HepG2 (cell line): ENCODE measurements around the gene IP6K1. TPM values are rescaled to one million over a fixed set of nuclear protein-coding genes. Genes with fewer than 3 reads are reported as not detected.
A peak's percentile ranks its signal among the peaks of the same experiment; 100 is the strongest.

ENCODE experiments used
- ATF2 ChIP-seq: sonication (generic); formaldehyde crosslinking; IDR thresholded peaks from 2 replicates; pipeline ENCODE4 v1.4.0; 2020; ENCODE audit warnings: missing genetic modification reagents
- BCL3 ChIP-seq: sonication (generic); formaldehyde crosslinking; IDR thresholded peaks from 2 replicates; pipeline ENCODE4 v1.5.1; 2020; ENCODE audit warnings: mild to moderate bottlenecking, missing genetic modification reagents, moderate library complexity
- CBX1 ChIP-seq: IDR thresholded peaks from one replicate; pipeline ENCODE4 v1.6.1; 2016; ENCODE audit warnings: antibody characterized with exemption, low read depth
- HES4 ChIP-seq: sonication (generic); formaldehyde crosslinking; IDR thresholded peaks from 2 replicates; pipeline ENCODE4 v1.9.0; 2021; ENCODE audit warnings: mild to moderate bottlenecking, missing genetic modification reagents, borderline replicate concordance
- KDM2A ChIP-seq: sonication (generic); formaldehyde crosslinking; IDR thresholded peaks from 2 replicates; pipeline ENCODE4 v1.4.0; 2020; ENCODE audit warnings: low read depth, missing genetic modification reagents, borderline replicate concordance
- PITX1 ChIP-seq: sonication (generic); formaldehyde crosslinking; IDR thresholded peaks from 2 replicates; pipeline ENCODE4 v1.5.1; 2020; ENCODE audit warnings: mild to moderate bottlenecking, missing genetic modification reagents
- SP5 ChIP-seq: IDR thresholded peaks from 2 replicates; pipeline ENCODE4 v1.6.1; 2016; ENCODE audit warnings: low read depth, borderline replicate concordance
- SYNCRIP ChIP-seq: fragments of 200-400 bp; formaldehyde crosslinking; IDR thresholded peaks from 2 replicates; pipeline ENCODE4 v1.6.1; 2018; ENCODE audit warnings: mild to moderate bottlenecking, low read depth, low read length; ENCODE audit not compliant: insufficient read depth
- TBP ChIP-seq: sonication (generic); formaldehyde crosslinking; IDR thresholded peaks from 2 replicates; pipeline ENCODE4 v1.5.0; 2020; ENCODE audit warnings: missing genetic modification reagents
- UBTF ChIP-seq: sonication (generic); formaldehyde crosslinking; IDR thresholded peaks from 2 replicates; pipeline ENCODE4 v1.4.0; 2020; ENCODE audit warnings: mild to moderate bottlenecking, missing genetic modification reagents
- ZBTB38 ChIP-seq: sonication (generic); formaldehyde crosslinking; IDR thresholded peaks from 2 replicates; pipeline ENCODE4 v1.5.1; 2020; ENCODE audit warnings: mild to moderate bottlenecking, missing genetic modification reagents
- ZHX2 ChIP-seq, 2 experiments: sonication (generic) in 1 of 2; formaldehyde crosslinking in 1 of 2; IDR thresholded peaks; 2 replicates each; pipeline versions ENCODE4 v1.6.1 to v1.9.0; 2014 to 2022; ENCODE audit warnings: antibody characterized with exemption in 1 of 2, borderline replicate concordance in 1 of 2, inconsistent platforms in 1 of 2, low read depth in 1 of 2, missing genetic modification reagents in 1 of 2
- ZNF224 ChIP-seq: sonication (generic); formaldehyde crosslinking; IDR thresholded peaks from 2 replicates; pipeline ENCODE4 v1.5.0; 2020; ENCODE audit warnings: mild to moderate bottlenecking, missing genetic modification reagents
- ZNF280B ChIP-seq: sonication (generic); formaldehyde crosslinking; IDR thresholded peaks from 2 replicates; pipeline ENCODE4 v1.5.0; 2020; ENCODE audit warnings: missing genetic modification reagents, mild to moderate bottlenecking, borderline replicate concordance
- ZNF563 ChIP-seq: sonication (generic); formaldehyde crosslinking; IDR thresholded peaks from 2 replicates; pipeline ENCODE4 v1.8.0; 2022; ENCODE audit warnings: mild to moderate bottlenecking, moderate library complexity, missing genetic modification reagents
- polyA plus RNA-seq, 8 experiments: library from polyadenylated mRNA; depleted of rRNA in 3 of 8; stranded (reverse) in 7 of 8; unstranded in 1 of 8; fragments of >200 nt; fragmentation: Illumina TruSeq in 4 of 8; extraction: Trizol in 4 of 8; gene quantifications; 2 replicates each; pipeline versions ENCODE4 v1.2.1 to v1.2.3, GENCODE V29; 2011 to 2016; ENCODE audit warnings: low read depth in 4 of 8, missing spikeins in 1 of 8, mixed read lengths in 1 of 8; ENCODE audit not compliant: insufficient read depth in 1 of 8
- total RNA-seq, 5 experiments: library from RNA; depleted of rRNA; stranded (reverse); fragments of >200 nt; fragmentation: Illumina TruSeq; extraction: Trizol; gene quantifications; 2 replicates each; pipeline ENCODE4 v1.2.3, GENCODE V29; 2016; ENCODE audit warnings: low read depth in 1 of 5

Gene IP6K1
- total and polyA plus RNA-seq, 2 of the 13 experiments (the other 11 are each of a cell fraction or from before 2014, with no cell fraction given): 17.7 to 29.7 TPM

- TF ChIP-seq UBTF: peak; percentile 77
- TF ChIP-seq ZNF563: peak; percentile 42; the same call in 1 of the 2 replicates
- peak; percentile 53; the same call in 1 of the 2 replicates for TF ChIP-seq ZNF280B (CRISPR knock-in tag)
- TF ChIP-seq PITX1 (CRISPR knock-in tag): peak; percentile 76; the same call in 1 of the 2 replicates
- TF ChIP-seq CBX1: peak; percentile 45
- no peak for TF ChIP-seq ZNF224
- TF ChIP-seq KDM2A: peak; percentile 94
- peak; percentile 0; the same call in 1 of the 2 replicates for TF ChIP-seq HES4 (CRISPR knock-in tag)
- peak; percentile 31; the same call in 1 of the 2 replicates for TF ChIP-seq ZHX2 (IDR thresholded peaks at IDR 0.05; ENCODE audit: low read depth)
- TF ChIP-seq ZHX2 (CRISPR knock-in tag; IDR thresholded peaks at IDR 0.05; ENCODE audit: borderline replicate concordance): no peak
- TF ChIP-seq SYNCRIP: no peak
- TF ChIP-seq BCL3 (CRISPR knock-in tag): 0 out of 2 replicates have a peak, but pooled peaks have one; percentile 26
- peak; percentile 72 for TF ChIP-seq ATF2 (CRISPR knock-in tag)
- peak; percentile 86 for TF ChIP-seq SP5
- TF ChIP-seq ZBTB38 (CRISPR knock-in tag): 0 out of 2 replicates have a peak, but pooled peaks have one; percentile 13
- no peak for TF ChIP-seq TBP (CRISPR knock-in tag)
Measured at GRCh38 chr3:49802719-49803464, 16.6 kb upstream of the IP6K1 start, which contains the start of gene INKA1 (continued).
